ENCODE data around the gene PIGU.
"Not testable (repeated sequence)": the region's sequence is repeated elsewhere in the genome, so short reads cannot be mapped to it uniquely, and the experiment has no call there.

GRCh38 chr20:34611976-34612375 lies 64.9 kb downstream of the PIGU start:
- TF ChIP-seq REST (IDR thresholded peaks at IDR 0.05; ENCODE audit: borderline replicate concordance); POLR2AphosphoS5 (IDR thresholded peaks at IDR 0.05); EP300 (conservative IDR thresholded peaks at IDR 0.05; ENCODE audit: poor library complexity, severe bottlenecking); CTCF (IDR thresholded peaks at IDR 0.05; ENCODE audit: poor library complexity, severe bottlenecking); RAD21 (conservative IDR thresholded peaks at IDR 0.05): not testable (repeated sequence)
